CD4-positive, CD25-positive, alpha-beta regulatory T cell (primary cell): ENCODE results near the gene GTF2F1. TPM values are rescaled to one million over a fixed set of nuclear protein-coding genes. Genes with fewer than 3 reads are reported as not detected.

ENCODE experiments used
- ATAC-seq, 2 donors: fragments of 150-1000 bp; cut with Tn5 transposase; one replicate each; pipeline ENCODE4 v1.10.0; 2021; ENCODE audit warnings: low read depth in 2 of 2, moderate number of reproducible peaks in 2 of 2, moderate library complexity in 1 of 2
- DNase-seq, 3 donors: peaks; one replicate each; pipeline versions ENCODE4 v3.0.0 to v3.0.0-alpha.2; 2012 to 2022; ENCODE audit warnings: mixed read lengths in 1 of 3
- H3K27ac ChIP-seq: one replicate; pipeline ENCODE4 v1.7.0; 2013; ENCODE audit warnings: mild to moderate bottlenecking, low read length; ENCODE audit not compliant: insufficient read depth, poor library complexity, severe bottlenecking
- H3K27me3 ChIP-seq: one replicate; pipeline ENCODE4 v1.7.0; 2013; ENCODE audit warnings: low read length; ENCODE audit not compliant: control insufficient read depth, insufficient read depth
- H3K36me3 ChIP-seq: one replicate; pipeline ENCODE4 v1.7.0; 2013; ENCODE audit warnings: mild to moderate bottlenecking, low read length, moderate library complexity; ENCODE audit not compliant: control insufficient read depth, insufficient read depth
- H3K4me1 ChIP-seq: 2 replicates; pipeline ENCODE4 v1.7.0; 2013; ENCODE audit warnings: mild to moderate bottlenecking, low read length; ENCODE audit not compliant: insufficient read depth, control insufficient read depth, poor library complexity, severe bottlenecking
- H3K4me3 ChIP-seq: one replicate; pipeline ENCODE4 v1.7.0; 2013; ENCODE audit warnings: low read depth, mild to moderate bottlenecking, low read length, moderate library complexity
- H3K9me3 ChIP-seq, 2 experiments: 1 replicate in 1 of 2; 2 replicates in 1 of 2; pipeline ENCODE4 v1.7.0; 2013; ENCODE audit warnings: low read length in 2 of 2, mild to moderate bottlenecking in 1 of 2, moderate library complexity in 1 of 2; ENCODE audit not compliant: control insufficient read depth in 2 of 2
- H3K27ac Mint-ChIP-seq, 3 donors: one replicate each; pipeline ENCODE4 v1.8.0; 2020 to 2022; ENCODE audit warnings: mild to moderate bottlenecking in 3 of 3, mixed read lengths in 3 of 3, moderate library complexity in 2 of 3
- H3K27me3 Mint-ChIP-seq: one replicate; pipeline ENCODE4 v1.8.0; 2022; ENCODE audit warnings: mild to moderate bottlenecking, mixed read lengths
- H3K36me3 Mint-ChIP-seq: one replicate; pipeline ENCODE4 v1.8.0; 2020; ENCODE audit warnings: mixed read lengths
- H3K4me1 Mint-ChIP-seq, 4 donors: one replicate each; pipeline ENCODE4 v1.8.0; 2020 to 2022; ENCODE audit warnings: mixed read lengths in 4 of 4, mild to moderate bottlenecking in 1 of 4
- H3K4me3 Mint-ChIP-seq, 4 donors: one replicate each; pipeline ENCODE4 v1.8.0; 2020 to 2022; ENCODE audit warnings: mild to moderate bottlenecking in 4 of 4, mixed read lengths in 4 of 4, moderate library complexity in 3 of 4
- H3K9me3 Mint-ChIP-seq, 7 donors: one replicate each; pipeline ENCODE4 v1.8.0; 2020 to 2022; ENCODE audit warnings: mixed read lengths in 7 of 7, mild to moderate bottlenecking in 3 of 7, moderate library complexity in 2 of 7
- polyA plus RNA-seq, 4 donors: library from polyadenylated mRNA; unstranded; fragments of 300-500 nt; fragmentation: Illumina TruSeq; gene quantifications; one replicate each; pipeline ENCODE4 v1.2.3, GENCODE V29; 2021
- total RNA-seq: library from RNA; stranded (reverse); gene quantifications from one replicate; pipeline ENCODE4 v1.2.3, GENCODE V29; 2022

Gene GTF2F1
- total and polyA plus RNA-seq, 5 donors from 2014 or later: 16.0 to 53.4 (median 17.8) TPM

- peaks cover 54% of the 10 kb centered on the region for H3K36me3 ChIP-seq
- no peaks in the 10 kb centered on the region for H3K9me3 ChIP-seq
- H3K4me1 ChIP-seq: no peaks in the 10 kb centered on the region
- no peaks in the 10 kb centered on the region for H3K4me1 Mint-ChIP-seq
- no peaks in the 10 kb centered on the region for H3K27me3 ChIP-seq
- no peak overlapping the region for H3K4me3 ChIP-seq
- no peak for DNase-seq
- H3K36me3 Mint-ChIP-seq: peaks cover 7% of the 10 kb centered on the region
- no peak for ATAC-seq
- no peaks in the 10 kb centered on the region for H3K27me3 Mint-ChIP-seq
- no peak overlapping the region for H3K27ac ChIP-seq
- no peak overlapping the region for H3K27ac Mint-ChIP-seq
- no peaks in the 10 kb centered on the region for H3K9me3 Mint-ChIP-seq
- no peak overlapping the region for H3K4me3 Mint-ChIP-seq
These were observed 22.0 kb upstream of the GTF2F1 start for GRCh38 chr19:6414793-6415590.

GRCh38 chr19:6413721-6414643, 21.0 kb upstream of the GTF2F1 start:
- Histone ChIP-seq H3K27me3 (no peaks in the 10 kb centered on the region), H3K4me1 (no peaks in the 10 kb centered on the region), H3K4me3 (no peak overlapping the region), H3K27ac (no peak overlapping the region), H3K36me3 (peaks cover 44% of the 10 kb centered on the region), H3K9me3 (no peaks in the 10 kb centered on the region)
- Mint-ChIP-seq H3K4me3 (no peak overlapping the region), H3K9me3 (no peaks in the 10 kb centered on the region), H3K27ac (no peak overlapping the region), H3K4me1 (no peaks in the 10 kb centered on the region), H3K36me3 (peaks cover 4% of the 10 kb centered on the region), H3K27me3 (no peaks in the 10 kb centered on the region)
- DNase-seq: no peak
- no peak for ATAC-seq

GRCh38 chr19:6413291-6413690, 20.3 kb upstream of the GTF2F1 start:
- H3K4me3 Mint-ChIP-seq: no peak overlapping the region
- no peaks in the 10 kb centered on the region for H3K36me3 Mint-ChIP-seq
- Histone ChIP-seq H3K9me3 (no peaks in the 10 kb centered on the region), H3K36me3 (peaks cover 37% of the 10 kb centered on the region), H3K4me1 (no peaks in the 10 kb centered on the region), H3K4me3 (no peak overlapping the region), H3K27ac (no peak overlapping the region), H3K27me3 (no peaks in the 10 kb centered on the region)
- H3K9me3 Mint-ChIP-seq: no peaks in the 10 kb centered on the region
- H3K27me3 Mint-ChIP-seq: no peaks in the 10 kb centered on the region
- DNase-seq: no peak
- H3K4me1 Mint-ChIP-seq: no peaks in the 10 kb centered on the region
- H3K27ac Mint-ChIP-seq: no peak overlapping the region
- ATAC-seq: no peak

- Histone ChIP-seq H3K4me3 (no peak overlapping the region), H3K4me1 (no peaks in the 10 kb centered on the region), H3K27me3 (no peaks in the 10 kb centered on the region), H3K36me3 (peaks cover 30% of the 10 kb centered on the region), H3K9me3 (no peaks in the 10 kb centered on the region), H3K27ac (no peak overlapping the region)
- no peak overlapping the region for H3K27ac Mint-ChIP-seq
- DNase-seq: peak; percentile 26 to 47 (median 40)
- ATAC-seq: peak; percentile 55 to 59
- H3K4me3 Mint-ChIP-seq: no peak overlapping the region
- H3K27me3 Mint-ChIP-seq: no peaks in the 10 kb centered on the region
- no peaks in the 10 kb centered on the region for H3K4me1 Mint-ChIP-seq
- H3K36me3 Mint-ChIP-seq: no peaks in the 10 kb centered on the region
- H3K9me3 Mint-ChIP-seq: no peaks in the 10 kb centered on the region
These were observed 19.6 kb upstream of the GTF2F1 start for GRCh38 chr19:6412447-6413091.

- no peak overlapping the region for H3K4me3 ChIP-seq
- H3K9me3 ChIP-seq: no peaks in the 10 kb centered on the region
- no peaks in the 10 kb centered on the region for H3K4me1 ChIP-seq
- ATAC-seq (peak in 1 of 2 donors; percentile 24), DNase-seq (no peak)
- H3K27me3 Mint-ChIP-seq: no peaks in the 10 kb centered on the region
- no peak overlapping the region for H3K27ac Mint-ChIP-seq
- H3K27me3 ChIP-seq: no peaks in the 10 kb centered on the region
- no peaks in the 10 kb centered on the region for H3K4me1 Mint-ChIP-seq
- no peak overlapping the region for H3K4me3 Mint-ChIP-seq
- no peaks in the 10 kb centered on the region for H3K36me3 Mint-ChIP-seq
- no peaks in the 10 kb centered on the region for H3K9me3 Mint-ChIP-seq
- H3K36me3 ChIP-seq: peaks cover 25% of the 10 kb centered on the region
- H3K27ac ChIP-seq: no peak overlapping the region
These were observed 19.1 kb upstream of the GTF2F1 start for GRCh38 chr19:6412061-6412446.

- Mint-ChIP-seq H3K4me3 (no peak overlapping the region), H3K4me1 (no peaks in the 10 kb centered on the region), H3K27me3 (no peaks in the 10 kb centered on the region), H3K9me3 (no peaks in the 10 kb centered on the region), H3K27ac (peak overlapping the region in 1 of 3 donors; percentile 69), H3K36me3 (no peaks in the 10 kb centered on the region)
- no peak for ATAC-seq
- Histone ChIP-seq H3K4me1 (no peaks in the 10 kb centered on the region), H3K27ac (no peak overlapping the region), H3K9me3 (no peaks in the 10 kb centered on the region), H3K36me3 (peaks cover 3% of the 10 kb centered on the region), H3K27me3 (no peaks in the 10 kb centered on the region), H3K4me3 (no peak overlapping the region)
- no peak for DNase-seq
These were observed 16.4 kb upstream of the GTF2F1 start for GRCh38 chr19:6409346-6409745.

GRCh38 chr19:6406401-6406800, 13.4 kb upstream of the GTF2F1 start:
- H3K9me3 ChIP-seq: no peaks in the 10 kb centered on the region
- H3K27ac ChIP-seq: no peak overlapping the region
- Mint-ChIP-seq H3K4me1 (no peaks in the 10 kb centered on the region), H3K9me3 (no peaks in the 10 kb centered on the region), H3K36me3 (no peaks in the 10 kb centered on the region), H3K27me3 (no peaks in the 10 kb centered on the region), H3K4me3 (peak overlapping the region in 1 of 4 donors; percentile 55), H3K27ac (no peak overlapping the region)
- H3K27me3 ChIP-seq: no peaks in the 10 kb centered on the region
- no peaks in the 10 kb centered on the region for H3K36me3 ChIP-seq
- DNase-seq (no peak), ATAC-seq (no peak)
- H3K4me3 ChIP-seq: no peak overlapping the region
- H3K4me1 ChIP-seq: no peaks in the 10 kb centered on the region
